IMR-90 (cell line): ENCODE data around the gene SRXN1. TPM values are rescaled to one million over a fixed set of nuclear protein-coding genes. Genes with fewer than 3 reads are reported as not detected.

Experiments
- ATAC-seq: fragments of 200-7000 bp; cut with Tn5 transposase; 2 replicates; pipeline ENCODE4 v1.9.1; 2020; ENCODE audit warnings: low read depth, mild to moderate bottlenecking, moderate library complexity
- BruUV-seq: library from RNA; stranded (reverse); fragments of 400-500 nt; replicated peaks from 2 replicates; lab custom pipeline; 2021; lab: Mats Ljungman, UMichigan
- CTCF ChIA-PET: fragments of 300-600 bp; formaldehyde crosslinking; extraction: SDS; loops from one replicate; lab custom pipeline; 2021; ENCODE audit warnings: antibody characterized with exemption; lab: Yijun Ruan, JAX
- POLR2A ChIA-PET: fragments of 300-600 bp; sonication (Branson Sonifier 250); formaldehyde crosslinking; loops from one replicate; lab custom pipeline; 2022; ENCODE audit warnings: antibody characterized with exemption; ENCODE audit not compliant: unreplicated experiment; lab: Charles Lee
- DNase-seq: peaks from one replicate; pipeline ENCODE4 v3.0.0; 2013
- H2AFZ ChIP-seq: replicated peaks from 2 replicates; pipeline ENCODE3; 2013; ENCODE audit warnings: low read length, mild to moderate bottlenecking; ENCODE audit not compliant: poor library complexity
- H2AK5ac ChIP-seq: 2 replicates; pipeline ENCODE4 v1.6.1; 2013; ENCODE audit warnings: low read depth, low read length, inconsistent platforms
- H2AK9ac ChIP-seq: replicated peaks from 2 replicates; pipeline ENCODE3; 2013; ENCODE audit warnings: mild to moderate bottlenecking, low read depth, low read length, moderate library complexity; ENCODE audit not compliant: poor library complexity
- H2BK120ac ChIP-seq: 2 replicates; pipeline ENCODE4 v1.6.1; 2013; ENCODE audit warnings: low read depth, low read length, inconsistent platforms
- H2BK15ac ChIP-seq: 3 replicates; pipeline ENCODE4 v1.6.1; 2013; ENCODE audit warnings: low read depth, low read length, inconsistent platforms
- H2BK20ac ChIP-seq: 2 replicates; pipeline ENCODE4 v1.6.1; 2013; ENCODE audit warnings: low read depth, mild to moderate bottlenecking, inconsistent platforms, low read length, moderate library complexity
- H2BK5ac ChIP-seq: 2 replicates; pipeline ENCODE4 v1.6.1; 2013; ENCODE audit warnings: mild to moderate bottlenecking, low read depth, low read length, inconsistent platforms; ENCODE audit not compliant: poor library complexity, severe bottlenecking
- H3K14ac ChIP-seq: replicated peaks from 2 replicates; pipeline ENCODE4 v1.6.1; 2013; ENCODE audit warnings: low read depth, low read length, inconsistent platforms
- H3K18ac ChIP-seq: 2 replicates; pipeline ENCODE4 v1.6.1; 2013; ENCODE audit warnings: low read depth, low read length, control low read depth
- H3K23ac ChIP-seq: 2 replicates; pipeline ENCODE4 v1.6.1; 2013; ENCODE audit warnings: low read depth, low read length, inconsistent platforms
- H3K27ac ChIP-seq: 2 replicates; pipeline ENCODE4 v1.5.1; 2013; ENCODE audit warnings: mild to moderate bottlenecking, control low read depth, low read length; ENCODE audit not compliant: insufficient read depth
- H3K27me3 ChIP-seq: 2 replicates; pipeline ENCODE4 v1.6.1; 2013; ENCODE audit warnings: low read length; ENCODE audit not compliant: control insufficient read depth, insufficient read depth
- H3K36me3 ChIP-seq: 2 replicates; pipeline ENCODE4 v1.6.1; 2013; ENCODE audit warnings: low read length, mixed read lengths; ENCODE audit not compliant: control insufficient read depth, insufficient read depth
- H3K4ac ChIP-seq: 2 replicates; pipeline ENCODE4 v1.6.1; 2013; ENCODE audit warnings: low read depth, low read length, inconsistent platforms
- H3K4me1 ChIP-seq: 2 replicates; pipeline ENCODE4 v1.6.1; 2013; ENCODE audit warnings: low read length, mixed read lengths; ENCODE audit not compliant: control insufficient read depth, insufficient read depth
- H3K4me2 ChIP-seq: 2 replicates; pipeline ENCODE4 v1.6.1; 2013; ENCODE audit warnings: low read depth, mild to moderate bottlenecking, control low read depth, low read length, moderate library complexity
- H3K4me3 ChIP-seq: 2 replicates; pipeline ENCODE4 v1.5.1; 2013; ENCODE audit warnings: low read depth, mild to moderate bottlenecking, control low read depth, low read length, moderate library complexity; ENCODE audit not compliant: insufficient read depth
- H3K56ac ChIP-seq: 2 replicates; pipeline ENCODE4 v1.6.1; 2013; ENCODE audit warnings: low read length, inconsistent platforms; ENCODE audit not compliant: insufficient read depth; ENCODE audit errors: extremely low read depth
- H3K79me1 ChIP-seq, 2 experiments: 2 replicates each; pipeline ENCODE4 v1.6.1; 2013; ENCODE audit warnings: low read length in 2 of 2, inconsistent platforms in 1 of 2, low read depth in 1 of 2
- H3K9ac ChIP-seq: 2 replicates; pipeline ENCODE4 v1.6.1; 2013; ENCODE audit warnings: low read depth, low read length, control low read depth
- H3K9me1 ChIP-seq: 2 replicates; pipeline ENCODE4 v1.6.1; 2013; ENCODE audit warnings: low read length, inconsistent platforms; ENCODE audit not compliant: insufficient read depth
- H3K9me3 ChIP-seq: 2 replicates; pipeline ENCODE4 v1.6.1; 2013; ENCODE audit warnings: low read length; ENCODE audit not compliant: control insufficient read depth, insufficient read depth
- H4K20me1 ChIP-seq: 2 replicates; pipeline ENCODE4 v1.6.1; 2013; ENCODE audit warnings: low read length, inconsistent platforms; ENCODE audit not compliant: insufficient read depth
- H4K5ac ChIP-seq: 2 replicates; pipeline ENCODE4 v1.6.1; 2013; ENCODE audit warnings: mild to moderate bottlenecking, low read depth, low read length, control low read depth
- H4K8ac ChIP-seq, 2 experiments: 2 replicates each; pipeline ENCODE4 v1.6.1; 2013; ENCODE audit warnings: low read depth in 2 of 2, low read length in 2 of 2, control low read depth in 1 of 2, inconsistent platforms in 1 of 2
- H4K91ac ChIP-seq: 2 replicates; pipeline ENCODE4 v1.6.1; 2013; ENCODE audit warnings: low read depth, low read length, inconsistent platforms; ENCODE audit not compliant: insufficient read depth
- BHLHE40 ChIP-seq: fragments of 150-350 bp; IDR thresholded peaks from 2 replicates; pipeline ENCODE4 v1.6.1; 2016; ENCODE audit warnings: mild to moderate bottlenecking, low read depth, low read length
- CEBPB ChIP-seq: IDR thresholded peaks from 2 replicates; pipeline ENCODE4 v1.6.1; 2012; ENCODE audit warnings: low read depth, low read length, improper control_type of control experiment
- CHD1 ChIP-seq: IDR thresholded peaks from 2 replicates; pipeline ENCODE4 v1.6.1; 2012; ENCODE audit warnings: low read depth, low read length, improper control_type of control experiment
- CTCF ChIP-seq: conservative IDR thresholded peaks from 2 replicates; pipeline ENCODE4 v1.5.1; 2012; ENCODE audit warnings: mild to moderate bottlenecking, low read depth, low read length, improper control_type of control experiment
- ELK1 ChIP-seq: fragments of 150-350 bp; IDR thresholded peaks from 2 replicates; pipeline ENCODE4 v1.6.1; 2016; ENCODE audit warnings: low read depth, mild to moderate bottlenecking, low read length, moderate library complexity, borderline replicate concordance
- FOS ChIP-seq: fragments of 150-350 bp; IDR thresholded peaks from 2 replicates; pipeline ENCODE4 v1.6.1; 2016; ENCODE audit warnings: low read depth, low read length
- MAFK ChIP-seq: IDR thresholded peaks from 2 replicates; pipeline ENCODE4 v1.6.1; 2012; ENCODE audit warnings: low read depth, low read length, improper control_type of control experiment
- MAZ ChIP-seq: IDR thresholded peaks from 2 replicates; pipeline ENCODE4 v1.6.1; 2012; ENCODE audit warnings: low read depth, mild to moderate bottlenecking, low read length, improper control_type of control experiment, moderate library complexity, borderline replicate concordance
- MXI1 ChIP-seq: IDR thresholded peaks from 2 replicates; pipeline ENCODE4 v1.6.1; 2012; ENCODE audit warnings: low read depth, mild to moderate bottlenecking, low read length, moderate library complexity, borderline replicate concordance
- NFE2L2 ChIP-seq: fragments of 150-350 bp; IDR thresholded peaks from 2 replicates; pipeline ENCODE4 v1.6.1; 2016; ENCODE audit warnings: low read depth, mild to moderate bottlenecking, low read length
- POLR2A ChIP-seq: IDR thresholded peaks from 2 replicates; pipeline ENCODE4 v1.6.1; 2012; ENCODE audit warnings: mild to moderate bottlenecking, low read depth, low read length
- RAD21 ChIP-seq: IDR thresholded peaks from 2 replicates; pipeline ENCODE4 v1.6.1; 2012; ENCODE audit warnings: low read length, improper control_type of control experiment
- RCOR1 ChIP-seq: IDR thresholded peaks from 2 replicates; pipeline ENCODE4 v1.6.1; 2012; ENCODE audit warnings: mild to moderate bottlenecking, low read length, improper control_type of control experiment; ENCODE audit not compliant: insufficient replicate concordance
- RFX5 ChIP-seq: IDR thresholded peaks from 2 replicates; pipeline ENCODE4 v1.8.0; 2012; ENCODE audit warnings: low read depth, mild to moderate bottlenecking, low read length, moderate library complexity
- SMC3 ChIP-seq: fragments of 150-350 bp; IDR thresholded peaks from 2 replicates; pipeline ENCODE4 v1.6.1; 2016; ENCODE audit warnings: low read depth, mild to moderate bottlenecking, antibody characterized with exemption, low read length, moderate library complexity
- USF2 ChIP-seq: fragments of 150-350 bp; IDR thresholded peaks from 2 replicates; pipeline ENCODE4 v1.6.1; 2017; ENCODE audit warnings: mild to moderate bottlenecking, antibody characterized with exemption, low read length, low read depth
- WGBS, 2 experiments: methylation state at CpG; one replicate each; pipeline versions ENCODE4 v1.1.5 to v1.1.7; 2013; ENCODE audit warnings: missing lambda C conversion rate in 2 of 2; ENCODE audit not compliant: insufficient read length in 1 of 2; ENCODE audit errors: extremely low coverage in 2 of 2; 5-methylcytosine and 5-hydroxymethylcytosine counted together
- dilution Hi-C: fragments of 300-500 bp; cut with HindIII; formaldehyde crosslinking; loops from one replicate; pipeline ENCODE4 v1.14.3; 2018; ENCODE audit warnings: low sequenced_read_pairs; ENCODE audit not compliant: unreplicated experiment
- in situ Hi-C: fragments of 300-500 bp; cut with MboI; formaldehyde crosslinking; loops from 3 replicates; pipeline ENCODE4 v1.14.3; 2019; ENCODE audit warnings: low sequenced_read_pairs, inconsistent platforms, mixed read lengths
- intact Hi-C: fragments of 100-400 bp; cut with micrococcal nuclease; formaldehyde crosslinking; loops from 2 replicates; pipeline ENCODE4 v1.10.0; 2022
- polyA plus RNA-seq, 3 experiments: library from polyadenylated mRNA; depleted of rRNA; stranded (reverse); fragments of >200 nt; gene quantifications; 2 replicates each; pipeline ENCODE4 v1.2.3, GENCODE V29; 2012; ENCODE audit warnings: low replicate concordance in 1 of 3
- total RNA-seq: library from RNA; depleted of rRNA; stranded (reverse); fragments of >200 nt; gene quantifications from 2 replicates; pipeline ENCODE4 v1.2.3, GENCODE V29; 2012

The SRXN1 gene
- total and polyA plus RNA-seq, 2 of the 4 experiments (the other 2 are of a cell fraction): 51.2 to 71.2 TPM

GRCh38 chr20:603116-603640, 49.8 kb downstream of the SRXN1 start:
- intact Hi-C loops (no loop called here), dilution Hi-C loops (no loop called here), in situ Hi-C loops (no loop called here)
- H4K91ac ChIP-seq: no peak overlapping the region
- no peak overlapping the region for H2AFZ ChIP-seq
- no peak overlapping the region for H3K18ac ChIP-seq
- no peaks in the 10 kb centered on the region for H3K9me3 ChIP-seq
- no peaks in the 10 kb centered on the region for H3K79me1 ChIP-seq
- H3K9ac ChIP-seq: no peak overlapping the region
- ChIA-PET POLR2A (no interaction called here), CTCF (no interaction called here)
- no peak overlapping the region for H3K4me2 ChIP-seq
- H2BK120ac ChIP-seq: no peak overlapping the region
- ATAC-seq (no peak), DNase-seq (no peak)
- TF ChIP-seq NFE2L2: no peak
- TF ChIP-seq SMC3: no peak
- TF ChIP-seq RFX5: no peak
- TF ChIP-seq RAD21: no peak
- no peak for TF ChIP-seq CHD1
- no peak for TF ChIP-seq CEBPB
- TF ChIP-seq MAZ: no peak
- TF ChIP-seq BHLHE40: no peak
- no peak for TF ChIP-seq RCOR1
- TF ChIP-seq POLR2A: no peak
- no peak for TF ChIP-seq CTCF
- TF ChIP-seq MXI1: no peak
- TF ChIP-seq USF2: no peak
- no peak for TF ChIP-seq ELK1
- no peak for TF ChIP-seq FOS
- no peak for TF ChIP-seq MAFK
- no peak overlapping the region for H2BK15ac ChIP-seq
- no peak overlapping the region for H2AK9ac ChIP-seq
- H3K56ac ChIP-seq: no peak overlapping the region
- H3K4me1 ChIP-seq: no peaks in the 10 kb centered on the region
- no peaks in the 10 kb centered on the region for H3K9me1 ChIP-seq
- H2BK5ac ChIP-seq: no peak overlapping the region
- H4K5ac ChIP-seq: no peak overlapping the region
- BruUV-seq: no TSS peak
- no peaks in the 10 kb centered on the region for H4K20me1 ChIP-seq
- no peak overlapping the region for H3K23ac ChIP-seq
- no peak overlapping the region for H3K4ac ChIP-seq
- no peak overlapping the region for H3K27ac ChIP-seq
- H3K36me3 ChIP-seq: no peaks in the 10 kb centered on the region
- H3K27me3 ChIP-seq: peaks cover 38% of the 10 kb centered on the region
- 49% methylated on average over 2 of the region's 8 CpGs; no CpG with 5 or more reads in 1 of the 2 experiments for WGBS, 2 experiments
- no peak overlapping the region for H4K8ac ChIP-seq
- no peak overlapping the region for H3K4me3 ChIP-seq
- H2BK20ac ChIP-seq: no peak overlapping the region
- H2AK5ac ChIP-seq: no peak overlapping the region
- no peak overlapping the region for H3K14ac ChIP-seq
